GM21381 (cell line): ENCODE measurements around the gene GLTP.
"Not testable (repeated sequence)": the region's sequence is repeated elsewhere in the genome, so short reads cannot be mapped to it uniquely, and the experiment has no call there.

ENCODE experiments used
- ATAC-seq: cut with Tn5 transposase; IDR thresholded peaks from one replicate; pipeline ENCODE4 v1.9.1; 2021; ENCODE audit warnings: mild to moderate bottlenecking, moderate library complexity; ENCODE audit not compliant: unreplicated experiment

Gene GLTP, protein sequence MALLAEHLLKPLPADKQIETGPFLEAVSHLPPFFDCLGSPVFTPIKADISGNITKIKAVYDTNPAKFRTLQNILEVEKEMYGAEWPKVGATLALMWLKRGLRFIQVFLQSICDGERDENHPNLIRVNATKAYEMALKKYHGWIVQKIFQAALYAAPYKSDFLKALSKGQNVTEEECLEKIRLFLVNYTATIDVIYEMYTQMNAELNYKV

DNA sequence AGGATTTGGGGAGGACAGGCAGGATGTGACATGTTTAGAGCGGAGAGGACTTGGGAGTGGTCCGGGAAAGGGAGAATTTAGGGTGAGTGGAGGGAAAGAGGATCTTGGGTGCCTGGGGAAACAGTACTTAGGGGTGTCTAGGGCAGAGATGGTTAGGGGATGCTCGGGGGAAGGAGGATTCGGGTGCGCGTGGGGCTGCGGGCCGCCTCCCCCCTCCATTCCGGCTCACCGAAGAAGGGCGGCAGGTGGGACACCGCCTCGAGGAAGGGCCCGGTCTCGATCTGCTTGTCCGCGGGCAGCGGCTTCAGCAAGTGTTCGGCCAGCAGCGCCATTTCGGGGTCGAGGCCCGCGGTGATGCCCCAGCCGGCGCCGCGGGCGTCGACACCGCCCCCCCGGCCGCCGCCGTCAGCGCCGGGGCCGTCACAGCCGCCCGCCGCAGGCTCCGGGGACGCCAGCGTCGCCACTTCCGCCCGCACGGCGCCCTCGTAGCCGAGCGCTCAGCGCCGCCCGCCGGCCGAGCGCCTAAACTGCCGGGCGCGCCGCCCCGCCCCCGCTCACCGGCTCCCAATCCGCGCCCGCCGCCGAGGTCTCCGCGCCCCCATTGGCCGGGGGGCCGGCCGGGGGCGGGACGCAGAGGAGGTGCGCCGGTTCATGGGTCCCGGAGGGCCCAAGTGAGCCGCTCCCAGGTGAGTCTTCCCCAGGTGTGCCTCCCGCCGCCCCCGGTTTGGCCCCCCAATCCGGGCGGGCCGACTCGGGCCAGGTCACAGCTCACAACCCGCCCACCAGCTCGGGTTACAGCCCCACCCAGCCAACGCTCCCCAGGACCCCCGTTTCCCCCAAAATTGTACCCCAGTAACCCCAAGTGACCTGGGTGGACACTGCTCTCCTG lies at the start of gene GLTP:
Gene GLTP (minus strand): TSS at position 499 of the 889 bp plus-strand sequence. CDS start 167 bp downstream, at position 332.
- ATAC-seq, result peak; percentile 92

DNA sequence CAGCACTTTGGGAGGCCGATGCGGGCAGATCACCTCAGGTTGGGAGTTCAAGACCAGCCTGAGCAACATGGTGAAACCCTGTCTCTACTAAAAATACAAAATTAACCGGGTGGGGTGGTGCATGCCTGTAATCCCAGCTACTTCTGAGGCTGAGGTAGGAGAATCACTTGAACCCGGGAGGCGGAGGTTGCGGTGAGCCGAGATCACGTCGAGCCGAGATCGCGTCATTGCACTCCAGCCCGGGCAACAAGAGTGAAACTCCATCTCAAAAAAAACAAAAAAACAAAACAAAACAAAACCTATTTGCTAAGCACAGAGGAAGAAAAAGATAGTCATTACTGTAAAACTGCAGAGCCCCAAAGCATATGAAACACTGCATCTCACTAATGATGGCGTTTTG lies 49.0 kb upstream of the GLTP start:
- not testable (repeated sequence) for ATAC-seq

DNA sequence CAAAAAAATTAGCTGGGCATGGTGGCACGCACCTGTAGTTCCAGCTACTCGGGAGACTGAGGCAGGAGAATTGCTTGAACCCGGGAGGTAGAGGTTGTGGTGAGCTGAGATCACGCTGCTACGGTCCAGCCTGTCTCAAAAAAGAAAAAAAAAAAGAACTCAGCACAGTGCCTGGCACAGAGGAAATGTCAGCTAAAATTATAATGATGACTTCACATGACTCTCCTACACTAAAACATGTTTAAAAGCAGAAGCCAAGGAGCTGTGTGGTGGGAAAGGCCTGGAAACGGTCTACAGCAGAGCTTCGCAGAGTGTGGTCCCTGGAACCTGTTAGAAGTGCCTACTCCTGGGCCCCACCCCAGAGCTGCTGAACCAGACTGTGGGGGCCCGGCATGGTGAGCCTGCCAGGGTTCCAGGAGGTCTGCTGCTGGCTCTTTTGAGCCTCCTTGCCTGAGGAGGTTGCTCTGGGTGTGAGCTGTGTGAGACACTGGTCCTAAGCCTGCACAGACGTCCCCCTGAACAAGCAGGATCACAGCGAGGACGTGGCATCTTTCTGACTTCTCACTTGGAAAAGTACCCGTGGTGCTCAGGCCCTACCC lies 47.8 kb upstream of the GLTP start:
- ATAC-seq, result no peak

DNA sequence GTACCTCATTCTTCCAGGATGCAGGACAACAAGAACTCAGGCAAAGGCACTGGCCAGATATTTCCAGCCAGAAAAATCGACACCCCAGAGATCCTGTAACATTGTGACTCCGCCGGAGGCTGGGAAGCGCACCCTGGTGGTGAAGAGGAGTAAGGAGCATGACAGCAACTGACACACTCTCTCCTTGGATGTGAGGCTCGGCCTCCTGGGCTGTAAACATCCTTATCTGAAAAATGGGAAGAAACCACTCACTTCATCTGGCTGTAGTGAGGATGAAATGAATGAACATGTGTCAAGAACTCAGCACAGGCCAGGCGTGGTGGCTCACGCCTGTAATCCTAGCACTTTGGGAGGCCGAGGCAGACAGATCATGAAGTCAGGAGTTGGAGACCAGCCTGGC lies 47.3 kb upstream of the GLTP start:
- no peak for ATAC-seq

DNA sequence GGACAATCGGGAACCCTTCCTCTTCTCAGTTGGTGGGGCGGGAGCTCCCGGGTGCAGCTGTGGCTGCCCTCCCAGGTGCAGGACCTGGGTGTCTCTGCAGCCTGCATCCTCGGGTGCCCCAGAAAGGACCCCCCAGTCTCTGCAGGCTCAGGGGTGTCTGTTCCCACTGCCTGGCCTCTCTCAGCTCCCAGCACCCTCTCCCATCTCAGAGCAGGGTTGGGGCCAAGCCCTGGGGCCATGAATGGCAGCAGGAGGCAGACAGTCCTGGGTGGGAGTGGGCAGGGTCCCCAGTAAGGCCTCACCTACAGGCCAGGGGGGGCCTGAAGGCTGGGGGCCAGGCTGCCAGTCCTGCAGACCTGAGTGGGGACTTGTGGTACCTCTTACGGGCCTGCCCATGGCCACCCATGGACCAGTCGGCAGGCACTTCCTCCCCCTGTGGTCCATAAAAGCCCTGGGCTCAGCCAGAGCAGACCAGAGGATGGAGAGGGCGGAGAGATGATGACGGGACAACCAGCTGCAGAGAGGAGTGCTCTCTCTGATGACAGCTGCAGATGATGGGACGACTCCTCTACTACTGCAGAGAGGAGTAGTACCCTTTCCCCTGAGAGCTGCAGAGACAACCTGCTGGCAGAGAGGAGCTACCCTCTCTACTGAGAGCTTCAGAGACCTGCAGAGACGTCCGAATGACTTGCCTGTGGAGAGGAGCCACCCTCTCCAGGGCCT lies 46.3 kb upstream of the GLTP start:
- no peak for ATAC-seq

DNA sequence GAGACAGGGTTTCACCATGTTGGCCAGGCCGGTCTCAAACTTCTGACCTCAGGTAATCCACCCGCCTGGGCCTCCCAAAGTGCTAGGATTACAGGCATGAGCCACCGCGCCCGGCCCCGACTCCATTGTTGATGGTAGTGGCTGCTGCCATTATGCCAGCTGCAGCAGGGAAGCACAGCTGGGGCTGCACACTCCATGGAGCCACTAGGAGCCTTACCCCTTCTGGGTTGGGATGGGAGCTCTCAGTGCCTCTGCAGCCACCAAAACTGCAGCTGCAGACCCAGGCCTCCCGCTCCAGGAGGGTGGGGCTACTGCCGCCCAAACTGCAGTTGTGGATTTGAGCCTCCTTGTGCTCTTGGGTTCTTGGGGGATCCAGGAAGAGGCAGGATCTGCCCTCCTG lies 45.7 kb upstream of the GLTP start:
- no peak for ATAC-seq

DNA sequence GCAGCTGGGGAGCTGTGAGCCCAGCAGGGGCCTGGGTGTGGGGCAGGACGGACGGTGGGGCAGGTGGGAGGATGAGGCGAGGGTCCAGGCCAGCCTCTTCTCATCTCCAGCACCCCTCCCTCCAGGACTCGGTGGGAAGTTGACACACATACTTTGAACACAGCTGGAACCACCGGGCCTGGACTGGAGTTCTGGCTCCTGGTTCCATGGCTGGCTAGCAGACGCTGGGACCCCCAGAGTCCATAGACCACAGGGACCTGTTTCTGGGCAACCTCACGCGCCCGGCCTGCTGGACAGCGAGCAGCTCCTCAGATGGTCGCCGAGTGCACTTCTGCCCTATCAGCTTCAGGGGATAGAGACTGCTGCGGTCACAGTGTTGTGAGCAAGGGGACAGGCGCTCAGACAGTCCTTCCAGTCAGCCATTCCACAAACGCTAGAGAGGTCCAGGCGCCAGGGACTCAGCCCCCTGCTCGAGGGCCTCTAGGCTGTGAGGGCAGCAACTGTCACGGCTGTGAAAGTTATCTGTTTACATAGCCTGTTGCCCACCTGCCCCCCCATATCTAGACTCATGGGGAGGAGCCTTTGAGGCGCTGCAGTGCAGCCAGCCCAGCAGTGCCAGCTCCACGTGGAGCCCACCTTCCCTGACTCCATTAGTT lies 45.0 kb upstream of the GLTP start:
- ATAC-seq, result no peak

DNA sequence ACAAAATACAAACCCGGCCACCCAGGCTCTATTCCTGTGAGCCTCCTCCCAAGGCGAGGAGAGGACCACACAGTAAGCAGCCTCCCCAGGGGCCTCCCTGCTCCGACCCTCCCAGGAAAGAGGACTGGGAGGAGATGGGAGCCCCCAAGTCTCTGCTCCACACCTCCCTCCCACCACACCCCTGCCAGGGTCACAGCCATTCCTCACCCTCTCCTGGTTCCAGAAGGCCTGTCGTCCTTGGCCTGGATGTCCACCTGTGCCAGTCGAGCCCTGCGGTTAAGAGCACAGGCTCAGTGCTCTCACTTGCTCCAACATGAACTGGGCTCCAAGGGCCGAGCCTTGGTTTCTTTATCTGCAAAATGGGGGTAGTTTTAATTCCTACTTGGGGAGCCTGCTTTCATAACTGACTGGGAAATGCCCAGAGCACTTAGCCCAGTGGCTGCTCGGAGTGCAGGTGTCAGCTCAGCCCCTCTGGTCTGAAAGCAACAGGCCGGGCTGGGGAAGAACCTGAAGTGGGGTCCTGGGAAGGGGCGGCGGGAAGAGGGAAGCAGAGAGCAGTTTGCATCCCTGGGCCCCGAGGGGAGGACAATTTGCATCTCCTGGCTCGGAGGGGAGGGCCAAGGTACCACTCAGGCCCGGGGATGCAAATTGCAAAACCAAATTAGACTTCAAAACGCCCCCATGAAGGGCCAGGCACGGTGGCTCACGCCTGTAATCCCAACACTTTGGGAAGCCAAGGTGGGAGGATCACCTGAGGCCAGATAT lies 43.3 kb upstream of the GLTP start:
- no peak for ATAC-seq

DNA sequence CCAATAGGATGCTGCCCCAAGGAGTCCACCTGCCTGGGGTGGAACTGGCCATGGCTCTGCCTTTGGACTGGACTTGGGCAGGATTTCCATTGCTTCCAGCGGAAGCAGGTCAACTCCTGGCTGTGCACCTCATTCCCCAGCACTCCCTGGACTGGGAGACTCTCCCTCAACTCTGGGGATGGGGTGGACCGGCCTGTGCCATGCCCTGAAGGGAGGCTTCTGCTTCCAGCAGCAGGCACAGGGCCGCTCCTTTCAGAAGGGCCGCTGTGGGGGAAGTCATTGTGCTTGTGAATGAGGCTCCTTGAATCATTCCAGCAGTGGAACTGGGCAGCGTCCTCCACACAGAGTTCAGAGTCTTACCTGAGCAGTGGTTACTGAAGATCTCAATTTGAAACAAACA lies 42.7 kb upstream of the GLTP start:
- ATAC-seq, result no peak

DNA sequence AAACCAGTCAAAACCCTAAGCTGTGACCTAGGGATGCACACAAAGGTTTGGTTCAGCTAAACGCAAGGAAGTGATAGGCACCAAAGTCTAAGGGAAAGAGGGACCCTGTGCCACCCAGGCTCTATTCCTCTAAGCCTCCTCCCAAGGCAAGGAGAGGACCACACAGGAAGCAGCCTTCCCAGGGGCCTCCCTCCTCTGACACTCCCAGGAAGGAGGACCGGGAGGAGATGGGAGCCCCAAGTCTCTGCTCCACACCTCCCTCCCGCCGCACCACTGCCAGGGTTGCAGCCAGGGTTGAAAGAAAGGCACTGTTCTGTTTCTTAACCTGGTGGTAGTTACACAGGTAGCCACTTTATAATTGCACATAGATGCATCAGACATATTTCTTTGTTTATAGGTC lies 41.6 kb upstream of the GLTP start:
- no peak for ATAC-seq

DNA sequence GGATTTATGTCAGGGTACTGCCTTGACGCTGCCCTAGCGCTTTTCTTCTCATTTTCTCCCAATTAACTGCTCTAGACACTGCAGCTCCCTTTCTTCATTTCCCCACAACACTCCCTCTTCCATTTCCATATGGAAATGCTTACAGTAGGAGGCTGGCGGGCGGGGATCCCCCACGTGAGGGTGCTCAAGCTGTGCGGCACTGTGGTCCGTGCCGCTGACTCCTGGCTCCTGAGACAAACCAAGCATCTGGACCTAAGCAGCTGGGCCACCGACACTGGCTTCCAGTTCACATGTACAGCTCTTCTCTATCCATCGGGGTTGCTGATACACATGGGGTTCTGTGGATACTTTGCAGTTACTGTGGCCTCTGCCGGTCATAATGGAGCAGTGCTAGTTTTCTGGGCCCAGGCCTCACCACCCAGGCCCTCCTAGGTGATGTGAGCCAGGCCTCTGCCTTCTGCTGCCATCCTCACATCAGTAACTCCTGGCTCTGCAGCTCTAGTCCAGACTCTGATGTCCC lies 40.0 kb upstream of the GLTP start:
- no peak for ATAC-seq

DNA sequence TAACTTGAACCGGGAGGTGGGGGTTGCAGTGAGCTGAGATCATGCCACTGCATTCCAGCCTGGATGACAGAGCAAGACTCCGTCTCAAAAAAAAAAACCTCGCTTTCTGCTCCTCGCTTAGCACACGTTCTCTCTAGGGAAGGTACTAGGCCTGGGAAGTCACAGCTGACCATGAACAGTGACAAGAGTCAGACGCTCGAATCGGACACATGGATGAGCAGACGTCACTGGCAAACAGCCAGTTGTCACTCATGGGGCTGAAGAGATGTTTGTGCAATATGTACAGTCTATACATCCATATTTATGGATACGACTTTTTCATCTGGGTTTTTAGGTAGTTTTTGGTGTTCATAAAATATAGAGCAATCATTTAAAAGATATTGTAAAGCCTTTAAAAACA lies 39.1 kb upstream of the GLTP start:
- ATAC-seq, result no peak

DNA sequence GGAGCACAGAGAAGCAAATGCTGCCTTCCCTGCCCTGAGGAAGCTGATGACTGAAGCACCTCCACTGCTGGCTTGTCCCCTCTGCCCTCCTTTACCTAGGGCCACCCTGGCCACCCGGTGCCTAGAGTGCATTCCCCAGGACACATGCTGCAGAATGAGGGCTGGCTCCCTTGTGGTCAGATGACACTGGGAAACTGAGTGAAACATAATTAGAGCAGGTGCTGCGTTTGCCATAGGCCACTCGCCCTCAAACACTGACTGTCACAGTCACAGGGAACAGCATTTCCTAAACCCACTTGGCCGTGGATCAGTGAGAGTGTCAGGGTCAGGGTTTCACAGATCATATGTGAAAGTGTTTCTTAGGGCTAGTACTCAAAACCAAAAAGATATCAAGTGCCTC lies 35.7 kb upstream of the GLTP start:
- no peak for ATAC-seq

DNA sequence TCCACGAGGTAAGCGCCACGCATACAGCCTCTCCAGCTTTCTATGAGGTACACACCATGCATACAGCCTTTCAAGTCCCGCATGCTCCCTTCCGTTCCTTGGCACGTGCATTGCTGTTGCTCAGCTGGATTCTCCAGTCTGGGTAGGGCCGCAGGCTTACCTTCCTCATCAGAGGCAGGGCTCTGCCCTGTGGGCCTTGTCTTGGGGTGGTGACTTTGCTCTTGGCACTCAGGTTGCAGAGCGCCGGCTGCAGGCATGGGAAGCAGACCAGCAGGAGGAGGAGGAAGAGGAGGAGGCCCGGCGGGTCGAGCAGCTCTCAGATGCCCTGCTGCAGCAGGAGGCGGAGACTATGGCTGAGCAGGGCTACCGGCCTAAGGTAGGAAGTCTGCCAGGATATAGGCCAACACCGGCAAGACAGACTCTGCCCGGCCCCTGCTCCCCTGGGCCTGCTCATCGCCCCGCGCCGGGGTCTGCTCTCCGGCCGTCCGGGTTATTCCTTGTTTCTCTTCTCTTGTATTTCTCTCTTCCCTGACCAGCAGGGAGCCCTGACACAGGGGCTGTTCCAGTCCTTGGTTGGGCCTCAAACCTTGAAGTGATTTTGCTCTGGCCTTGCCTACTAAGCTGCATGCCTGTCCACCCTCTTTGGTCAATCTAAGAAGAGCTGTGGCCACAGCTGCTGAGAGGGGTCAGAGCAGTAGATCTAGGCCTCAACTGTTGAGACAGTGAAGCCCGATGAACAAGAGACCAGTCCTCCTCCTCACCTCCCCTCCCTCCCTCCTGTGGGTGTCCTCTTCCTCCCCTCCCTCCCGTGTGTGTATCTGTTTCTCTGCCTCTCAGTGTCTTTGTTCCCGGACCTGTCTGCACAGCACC lies 35.1 kb upstream of the GLTP start:
- no peak for ATAC-seq

DNA sequence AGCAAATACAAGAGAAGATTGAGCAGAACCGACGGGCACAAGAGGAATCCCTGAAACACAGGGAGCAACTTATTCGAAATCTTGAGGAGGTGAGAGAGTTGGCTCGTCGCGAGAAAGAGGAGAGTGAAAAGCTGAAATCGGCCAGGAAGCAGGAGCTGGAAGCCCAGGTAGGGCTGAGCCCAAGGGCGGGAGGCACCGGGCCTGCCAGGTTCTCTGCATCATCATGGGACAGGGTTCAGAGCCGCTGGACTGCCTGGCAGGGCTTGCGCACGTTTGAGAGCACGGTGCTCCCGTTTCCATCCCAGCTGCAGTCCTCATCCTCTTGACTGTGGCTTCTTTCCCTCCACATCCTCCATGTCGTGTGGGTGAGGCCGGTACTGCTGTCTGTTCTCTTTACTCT lies 34.1 kb upstream of the GLTP start:
- no peak for ATAC-seq

DNA sequence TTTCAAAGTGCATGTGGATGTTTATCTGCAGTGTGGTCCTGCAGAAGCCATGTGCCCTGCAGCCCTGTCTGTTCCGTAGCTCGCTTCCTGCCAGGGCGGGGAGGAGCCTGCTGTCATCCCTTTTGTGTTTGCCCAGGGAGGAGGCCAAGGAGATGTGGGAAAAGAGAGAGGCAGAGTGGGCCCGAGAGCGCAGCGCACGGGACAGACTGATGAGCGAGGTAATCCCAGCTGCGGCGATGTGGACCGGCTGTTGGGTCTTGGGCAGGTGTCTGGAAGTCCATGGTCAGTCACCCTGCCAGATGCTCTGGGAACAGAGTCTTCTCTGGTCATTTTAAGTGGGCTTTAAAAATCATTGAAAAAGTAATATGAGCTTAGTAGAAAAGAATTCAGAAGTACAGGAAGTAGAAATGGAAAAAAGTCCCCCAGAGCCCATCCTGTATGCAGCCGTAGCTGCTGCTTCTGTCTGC lies 32.5 kb upstream of the GLTP start:
- ATAC-seq, result no peak

DNA sequence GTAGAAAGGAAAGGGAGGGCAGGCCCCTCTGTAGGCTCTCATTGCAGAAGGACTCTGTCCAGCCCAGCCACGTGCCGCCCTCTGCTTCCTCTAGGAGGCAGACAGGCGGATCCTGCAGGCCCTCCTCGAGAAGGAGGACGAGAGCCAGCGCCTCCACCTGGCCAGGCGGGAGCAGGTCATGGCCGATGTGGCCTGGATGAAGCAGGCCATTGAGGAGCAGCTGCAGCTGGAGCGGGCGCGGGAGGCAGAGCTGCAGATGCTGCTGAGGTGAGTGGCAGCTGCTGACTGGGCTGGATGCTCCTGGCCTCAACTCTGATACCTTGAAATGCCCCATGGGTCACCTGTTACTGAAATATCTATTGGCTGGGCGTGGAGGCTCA lies 30.6 kb upstream of the GLTP start:
- no peak for ATAC-seq

DNA sequence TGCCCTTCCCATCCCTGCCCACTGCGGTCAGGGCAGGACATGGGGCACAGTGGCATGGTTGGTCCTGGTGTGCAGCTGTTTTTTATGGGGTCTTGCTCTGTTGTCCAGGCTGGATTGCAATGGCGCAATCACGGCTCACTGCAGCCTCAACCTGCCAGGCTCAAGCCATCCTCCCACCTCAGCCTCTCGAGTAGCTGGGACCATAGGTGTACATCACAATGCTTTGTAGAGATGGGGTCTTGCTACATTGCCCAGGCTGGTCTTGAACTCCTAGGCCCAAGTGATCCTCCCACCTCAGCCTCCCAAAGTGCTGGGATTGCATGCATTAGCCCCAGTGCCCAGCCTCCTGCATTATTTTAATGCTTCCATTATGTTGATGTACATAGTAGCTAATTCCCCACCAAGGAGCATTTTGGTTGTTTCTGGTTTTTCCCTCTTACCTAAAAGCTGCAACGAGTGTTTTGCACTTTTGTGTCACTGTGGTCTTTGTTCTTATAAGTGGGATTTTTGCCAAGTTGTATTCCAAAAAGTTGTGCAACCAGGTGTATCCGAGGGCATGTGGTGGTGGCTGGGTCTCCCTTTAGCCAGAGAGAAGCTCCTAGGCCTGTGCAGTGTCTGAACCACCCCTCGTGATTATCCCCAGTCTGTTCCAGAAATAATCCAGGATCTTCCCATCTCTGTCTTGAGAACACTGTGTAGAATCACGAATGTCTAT lies 30.1 kb upstream of the GLTP start:
- ATAC-seq, result no peak
